ENCODE data around the gene LAYN.
A peak's percentile ranks its signal among the peaks of the same experiment; 100 is the strongest.

LAYN gene

GRCh38 chr11:111540114-111540936 is at the start of gene LAYN:
LAYN (plus strand) TSS chr11:111540720; CDS start chr11:111540844, 124 bp downstream.
- Histone ChIP-seq H3K27ac (ENCODE audit: low read depth, low read length) (peak within 1 kb of the TSS; percentile 84), H3K4me3 (ENCODE audit: low read depth in 1 of 2, low read length in 2 of 2) (peak within 1 kb of the TSS; percentile 81 to 86), H3K9ac (ENCODE audit: low read length) (peak within 1 kb of the TSS; percentile 72), H3K27me3 (ENCODE audit: control insufficient read depth in 1 of 2, insufficient read depth in 2 of 2, low read length in 2 of 2) (peaks cover 0 to 6% of the 10 kb centered on the region in 2 donors), H3K9me3 (ENCODE audit: low read length) (no peaks in the 10 kb centered on the region), H3K4me1 (ENCODE audit: insufficient read depth, low read length) (peaks cover 7% of the 10 kb centered on the region), H3K36me3 (ENCODE audit: insufficient read depth, low read length) (peaks cover 6% of the 10 kb centered on the region)

GRCh38 chr11:111494040-111494439 is 46.5 kb upstream of the LAYN start:
- Histone ChIP-seq H3K4me3 (ENCODE audit: low read depth in 1 of 2, low read length in 2 of 2) (no peak overlapping the region), H3K9me3 (ENCODE audit: low read length) (no peaks in the 10 kb centered on the region)

GRCh38 chr11:111499483-111499882 is 41.0 kb upstream of the LAYN start:
- H3K9ac ChIP-seq (ENCODE audit: low read length), result no peak overlapping the region
- H3K36me3 ChIP-seq (ENCODE audit: insufficient read depth, low read length), result no peaks in the 10 kb centered on the region
- H3K27ac ChIP-seq (ENCODE audit: low read depth, low read length), result no peak overlapping the region
- no peaks in the 10 kb centered on the region for H3K9me3 ChIP-seq (ENCODE audit: low read length)
- no peaks in the 10 kb centered on the region for H3K27me3 ChIP-seq (ENCODE audit: control insufficient read depth in 1 of 2, insufficient read depth in 2 of 2, low read length in 2 of 2)
- no peaks in the 10 kb centered on the region for H3K4me1 ChIP-seq (ENCODE audit: insufficient read depth, low read length)
- no peak overlapping the region for H3K4me3 ChIP-seq (ENCODE audit: low read depth in 1 of 2, low read length in 2 of 2)

More at GRCh38 chr11:111494040-111494439, 46.5 kb upstream of the LAYN start:
- no peaks in the 10 kb centered on the region for H3K27me3 ChIP-seq (ENCODE audit: control insufficient read depth in 1 of 2, insufficient read depth in 2 of 2, low read length in 2 of 2)
- no peaks in the 10 kb centered on the region for H3K4me1 ChIP-seq (ENCODE audit: insufficient read depth, low read length)
- H3K9ac ChIP-seq (ENCODE audit: low read length), result no peak overlapping the region
- no peaks in the 10 kb centered on the region for H3K36me3 ChIP-seq (ENCODE audit: insufficient read depth, low read length)
- H3K27ac ChIP-seq (ENCODE audit: low read depth, low read length), result no peak overlapping the region

- Histone ChIP-seq H3K27me3 (ENCODE audit: control insufficient read depth in 1 of 2, insufficient read depth in 2 of 2, low read length in 2 of 2) (no peaks in the 10 kb centered on the region), H3K9me3 (ENCODE audit: low read length) (no peaks in the 10 kb centered on the region), H3K9ac (ENCODE audit: low read length) (no peak overlapping the region), H3K4me1 (ENCODE audit: insufficient read depth, low read length) (no peaks in the 10 kb centered on the region), H3K27ac (ENCODE audit: low read depth, low read length) (no peak overlapping the region), H3K4me3 (ENCODE audit: low read depth in 1 of 2, low read length in 2 of 2) (no peak overlapping the region), H3K36me3 (ENCODE audit: insufficient read depth, low read length) (no peaks in the 10 kb centered on the region)
These were observed 40.0 kb upstream of the LAYN start for GRCh38 chr11:111500481-111500880.

- Histone ChIP-seq H3K27me3 (ENCODE audit: control insufficient read depth in 1 of 2, insufficient read depth in 2 of 2, low read length in 2 of 2) (no peaks in the 10 kb centered on the region), H3K9me3 (ENCODE audit: low read length) (no peaks in the 10 kb centered on the region), H3K4me1 (ENCODE audit: insufficient read depth, low read length) (no peaks in the 10 kb centered on the region), H3K4me3 (ENCODE audit: low read depth in 1 of 2, low read length in 2 of 2) (no peak overlapping the region), H3K36me3 (ENCODE audit: insufficient read depth, low read length) (no peaks in the 10 kb centered on the region), H3K9ac (ENCODE audit: low read length) (no peak overlapping the region), H3K27ac (ENCODE audit: low read depth, low read length) (no peak overlapping the region)
These were observed 37.9 kb upstream of the LAYN start for GRCh38 chr11:111502611-111503010.

- Histone ChIP-seq H3K4me3 (ENCODE audit: low read depth in 1 of 2, low read length in 2 of 2) (no peak overlapping the region), H3K9ac (ENCODE audit: low read length) (no peak overlapping the region), H3K36me3 (ENCODE audit: insufficient read depth, low read length) (no peaks in the 10 kb centered on the region), H3K4me1 (ENCODE audit: insufficient read depth, low read length) (peaks cover 5% of the 10 kb centered on the region), H3K27ac (ENCODE audit: low read depth, low read length) (no peak overlapping the region), H3K9me3 (ENCODE audit: low read length) (no peaks in the 10 kb centered on the region), H3K27me3 (ENCODE audit: control insufficient read depth in 1 of 2, insufficient read depth in 2 of 2, low read length in 2 of 2) (peaks cover 10 to 29% of the 10 kb centered on the region in 2 donors)
These were observed 30.2 kb upstream of the LAYN start for GRCh38 chr11:111510311-111510710.

GRCh38 chr11:111512296-111513239 is 28.0 kb upstream of the LAYN start, which contains the start of gene BTG4:
BTG4 (minus strand) TSS chr11:111512386; CDS start chr11:111498776, 13,610 bp downstream.
- peak within 1 kb of the TSS in 1 of 2 donors; percentile 18 for H3K4me3 ChIP-seq (ENCODE audit: low read depth in 1 of 2, low read length in 2 of 2)
- no peaks in the 10 kb centered on the region for H3K9me3 ChIP-seq (ENCODE audit: low read length)
- H3K27me3 ChIP-seq (ENCODE audit: control insufficient read depth in 1 of 2, insufficient read depth in 2 of 2, low read length in 2 of 2), result peaks cover 10 to 29% of the 10 kb centered on the region in 2 donors
- H3K4me1 ChIP-seq (ENCODE audit: insufficient read depth, low read length), result peaks cover 5% of the 10 kb centered on the region
- no peaks in the 10 kb centered on the region for H3K36me3 ChIP-seq (ENCODE audit: insufficient read depth, low read length)
- H3K9ac ChIP-seq (ENCODE audit: low read length), result no peak within 1 kb of the TSS
- no peak within 1 kb of the TSS for H3K27ac ChIP-seq (ENCODE audit: low read depth, low read length)

GRCh38 chr11:111513240-111513605 is 27.3 kb upstream of the LAYN start:
- no peaks in the 10 kb centered on the region for H3K36me3 ChIP-seq (ENCODE audit: insufficient read depth, low read length)
- no peak overlapping the region for H3K27ac ChIP-seq (ENCODE audit: low read depth, low read length)
- no peak overlapping the region for H3K4me3 ChIP-seq (ENCODE audit: low read depth in 1 of 2, low read length in 2 of 2)
- no peaks in the 10 kb centered on the region for H3K9me3 ChIP-seq (ENCODE audit: low read length)
- H3K4me1 ChIP-seq (ENCODE audit: insufficient read depth, low read length), result peaks cover 5% of the 10 kb centered on the region
- H3K27me3 ChIP-seq (ENCODE audit: control insufficient read depth in 1 of 2, insufficient read depth in 2 of 2, low read length in 2 of 2), result peaks cover 10 to 29% of the 10 kb centered on the region in 2 donors
- H3K9ac ChIP-seq (ENCODE audit: low read length), result no peak overlapping the region

GRCh38 chr11:111514216-111515031 is 26.1 kb upstream of the LAYN start, which contains the start of gene HOATZ:
HOATZ (plus strand) TSS chr11:111514778; CDS start chr11:111514785, 7 bp downstream.
- peaks cover 5% of the 10 kb centered on the region for H3K4me1 ChIP-seq (ENCODE audit: insufficient read depth, low read length)
- H3K27me3 ChIP-seq (ENCODE audit: control insufficient read depth in 1 of 2, insufficient read depth in 2 of 2, low read length in 2 of 2), result peaks cover 10 to 29% of the 10 kb centered on the region in 2 donors
- no peak within 1 kb of the TSS for H3K9ac ChIP-seq (ENCODE audit: low read length)
- H3K36me3 ChIP-seq (ENCODE audit: insufficient read depth, low read length), result no peaks in the 10 kb centered on the region
- H3K9me3 ChIP-seq (ENCODE audit: low read length), result no peaks in the 10 kb centered on the region
- H3K4me3 ChIP-seq (ENCODE audit: low read depth in 1 of 2, low read length in 2 of 2), result no peak within 1 kb of the TSS
- no peak within 1 kb of the TSS for H3K27ac ChIP-seq (ENCODE audit: low read depth, low read length)

- H3K4me3 ChIP-seq (ENCODE audit: low read depth in 1 of 2, low read length in 2 of 2), result no peak overlapping the region
- H3K9me3 ChIP-seq (ENCODE audit: low read length), result no peaks in the 10 kb centered on the region
- peaks cover 10 to 29% of the 10 kb centered on the region in 2 donors for H3K27me3 ChIP-seq (ENCODE audit: control insufficient read depth in 1 of 2, insufficient read depth in 2 of 2, low read length in 2 of 2)
- no peak overlapping the region for H3K9ac ChIP-seq (ENCODE audit: low read length)
- H3K27ac ChIP-seq (ENCODE audit: low read depth, low read length), result no peak overlapping the region
- H3K4me1 ChIP-seq (ENCODE audit: insufficient read depth, low read length), result peaks cover 5% of the 10 kb centered on the region
- H3K36me3 ChIP-seq (ENCODE audit: insufficient read depth, low read length), result no peaks in the 10 kb centered on the region
These were observed 24.9 kb upstream of the LAYN start for GRCh38 chr11:111515591-111515990.
